GM12891 (cell line): ENCODE results near the gene OR5AN1.

Experiments used
- POLR2A ChIP-seq: IDR thresholded peaks from 2 replicates; pipeline ENCODE4 v1.6.1; 2011; ENCODE audit warnings: low read depth, low read length, control low read depth
- POLR2AphosphoS5 ChIP-seq: IDR thresholded peaks from 2 replicates; pipeline ENCODE4 v1.6.1; 2011; ENCODE audit warnings: low read depth, low read length, control low read depth

GRCh38 chr11:59336931-59337330 lies 21.8 kb upstream of the OR5AN1 start:
- TF ChIP-seq POLR2AphosphoS5 (no peak), POLR2A (no peak)
